HepG2 (cell line): ENCODE data around the gene HLF. TPM values are rescaled to one million over a fixed set of nuclear protein-coding genes. Genes with fewer than 3 reads are reported as not detected.

Source experiments
- KDM1A ChIP-seq: IDR thresholded peaks from 2 replicates; pipeline ENCODE4 v1.6.1; 2016; ENCODE audit warnings: missing compliant biosample characterization
- KDM6A ChIP-seq: IDR thresholded peaks from 2 replicates; pipeline ENCODE4 v1.6.1; 2016; ENCODE audit warnings: low read depth
- NFIB ChIP-seq: sonication (generic); formaldehyde crosslinking; IDR thresholded peaks from 2 replicates; pipeline ENCODE4 v1.9.0; 2021; ENCODE audit warnings: missing genetic modification reagents, mild to moderate bottlenecking, borderline replicate concordance
- POLR2G ChIP-seq: fragments of 200-400 bp; formaldehyde crosslinking; IDR thresholded peaks from 2 replicates; pipeline ENCODE4 v1.6.1; 2018; ENCODE audit warnings: mild to moderate bottlenecking, low read depth, low read length, moderate library complexity
- RBM39 ChIP-seq: fragments of 200-400 bp; formaldehyde crosslinking; IDR thresholded peaks from one replicate; pipeline ENCODE4 v1.6.1; 2018; ENCODE audit warnings: antibody characterized with exemption, mild to moderate bottlenecking, low read depth, low read length; ENCODE audit not compliant: poor library complexity, severe bottlenecking
- SOX13 ChIP-seq, 3 experiments: fragments of 450-650 bp in 1 of 3; sonication (generic) in 1 of 3; formaldehyde crosslinking in 1 of 3; IDR thresholded peaks in 2 of 3; conservative IDR thresholded peaks in 1 of 3; 2 replicates each; pipeline versions ENCODE4 v1.5.0 to v1.6.1; 2016 to 2020; ENCODE audit warnings: antibody characterized with exemption in 1 of 3, mild to moderate bottlenecking in 1 of 3, missing compliant biosample characterization in 1 of 3, missing genetic modification reagents in 1 of 3, moderate library complexity in 1 of 3
- TSC22D2 ChIP-seq: sonication (generic); formaldehyde crosslinking; IDR thresholded peaks from 2 replicates; pipeline ENCODE4 v1.5.1; 2020; ENCODE audit warnings: missing genetic modification reagents, mild to moderate bottlenecking, borderline replicate concordance
- ZNF282 ChIP-seq: fragments of 450-650 bp; IDR thresholded peaks from 2 replicates; pipeline ENCODE4 v1.6.1; 2018; ENCODE audit not compliant: partially characterized antibody
- ZNF329 ChIP-seq: sonication (generic); formaldehyde crosslinking; IDR thresholded peaks from 2 replicates; pipeline ENCODE4 v1.9.0; 2021; ENCODE audit warnings: low read depth, mild to moderate bottlenecking, missing genetic modification reagents
- ZNF331 ChIP-seq: sonication (generic); formaldehyde crosslinking; IDR thresholded peaks from 2 replicates; pipeline ENCODE4 v1.4.0; 2020; ENCODE audit warnings: missing genetic modification reagents
- ZNF34 ChIP-seq: sonication (generic); formaldehyde crosslinking; IDR thresholded peaks from 2 replicates; pipeline ENCODE4 v1.4.0; 2020; ENCODE audit warnings: mild to moderate bottlenecking, missing genetic modification reagents, borderline replicate concordance
- ZNF510 ChIP-seq: sonication (generic); formaldehyde crosslinking; IDR thresholded peaks from 2 replicates; pipeline ENCODE4 v1.4.0; 2020; ENCODE audit warnings: low read depth, mild to moderate bottlenecking, missing genetic modification reagents
- ZNF615 ChIP-seq: sonication (generic); formaldehyde crosslinking; IDR thresholded peaks from 2 replicates; pipeline ENCODE4 v1.5.0; 2020; ENCODE audit warnings: mild to moderate bottlenecking, missing genetic modification reagents, borderline replicate concordance
- ZNF629 ChIP-seq: sonication (generic); formaldehyde crosslinking; conservative IDR thresholded peaks from 2 replicates; pipeline ENCODE4 v1.5.0; 2020; ENCODE audit warnings: missing genetic modification reagents
- polyA plus RNA-seq, 8 experiments: library from polyadenylated mRNA; depleted of rRNA in 3 of 8; stranded (reverse) in 7 of 8; unstranded in 1 of 8; fragments of >200 nt; fragmentation: Illumina TruSeq in 4 of 8; extraction: Trizol in 4 of 8; gene quantifications; 2 replicates each; pipeline versions ENCODE4 v1.2.1 to v1.2.3, GENCODE V29; 2011 to 2016; ENCODE audit warnings: low read depth in 4 of 8, missing spikeins in 1 of 8, mixed read lengths in 1 of 8; ENCODE audit not compliant: insufficient read depth in 1 of 8
- total RNA-seq, 5 experiments: library from RNA; depleted of rRNA; stranded (reverse); fragments of >200 nt; fragmentation: Illumina TruSeq; extraction: Trizol; gene quantifications; 2 replicates each; pipeline ENCODE4 v1.2.3, GENCODE V29; 2016; ENCODE audit warnings: low read depth in 1 of 5
- TF ChIP-seq, protein P1 (sequence below): IDR thresholded peaks from 2 replicates; pipeline ENCODE4 v1.6.1; 2012; ENCODE audit warnings: low read depth, low read length, improper control_type of control experiment
- TF ChIP-seq, protein P2 (sequence below), 2 experiments: IDR thresholded peaks; 2 replicates each; pipeline ENCODE4 v1.6.1; 2011 to 2012; ENCODE audit warnings: low read length in 2 of 2, borderline replicate concordance in 1 of 2, low read depth in 1 of 2, mild to moderate bottlenecking in 1 of 2, moderate library complexity in 1 of 2
- TF ChIP-seq, protein P3 (sequence below): sonication (generic); formaldehyde crosslinking; IDR thresholded peaks from 2 replicates; pipeline ENCODE4 v1.4.0; 2020; ENCODE audit warnings: missing genetic modification reagents; ENCODE audit errors: not compliant biosample characterization
- TF ChIP-seq, protein P4 (sequence below): sonication (generic); formaldehyde crosslinking; IDR thresholded peaks from 2 replicates; pipeline ENCODE4 v1.4.0; 2020; ENCODE audit warnings: missing genetic modification reagents, mild to moderate bottlenecking, borderline replicate concordance
- TF ChIP-seq, protein P5 (sequence below): sonication (generic); formaldehyde crosslinking; IDR thresholded peaks from 2 replicates; pipeline ENCODE4 v1.8.0; 2022; ENCODE audit warnings: missing genetic modification reagents, mild to moderate bottlenecking, borderline replicate concordance

HLF gene
- total and polyA plus RNA-seq, 2 of the 13 experiments (the other 11 are each of a cell fraction or from before 2014, with no cell fraction given): 202 to 346 TPM

DNA sequence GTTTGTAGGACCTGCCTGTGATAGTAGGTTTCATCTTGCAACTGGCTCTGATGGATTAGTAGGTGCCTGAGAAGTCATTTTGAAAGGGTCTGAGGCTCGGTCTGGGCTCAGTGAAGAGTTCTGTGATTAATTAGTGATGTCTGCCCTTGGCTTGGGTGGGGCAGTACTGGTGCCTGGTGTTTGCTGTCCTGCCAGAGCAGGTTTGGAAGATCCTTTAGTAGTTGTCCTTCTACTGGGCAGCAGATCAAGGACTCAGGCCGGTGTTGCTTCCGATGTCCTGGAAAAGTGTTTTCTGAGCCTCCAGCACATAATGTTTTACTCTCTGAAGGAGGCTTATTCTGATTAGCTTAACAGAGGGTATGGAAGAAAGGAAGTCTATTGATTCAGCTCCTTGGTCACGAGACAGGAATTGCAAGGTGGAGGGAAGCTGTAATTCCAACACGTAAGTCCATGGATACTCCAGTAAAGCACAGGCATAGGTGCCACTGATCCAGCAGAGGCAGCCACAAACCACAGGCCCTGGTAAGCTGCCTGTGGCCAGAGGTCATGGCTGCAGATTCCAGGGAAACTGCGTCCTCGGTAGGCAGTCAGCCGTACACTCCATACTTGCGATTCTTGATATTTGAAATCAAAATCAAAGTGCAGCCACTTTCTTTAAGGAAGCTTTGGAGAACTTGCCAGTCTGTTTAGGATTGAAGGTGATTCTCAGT is 18.7 kb downstream of the HLF start (continued):
- TF ChIP-seq, protein P1, sequence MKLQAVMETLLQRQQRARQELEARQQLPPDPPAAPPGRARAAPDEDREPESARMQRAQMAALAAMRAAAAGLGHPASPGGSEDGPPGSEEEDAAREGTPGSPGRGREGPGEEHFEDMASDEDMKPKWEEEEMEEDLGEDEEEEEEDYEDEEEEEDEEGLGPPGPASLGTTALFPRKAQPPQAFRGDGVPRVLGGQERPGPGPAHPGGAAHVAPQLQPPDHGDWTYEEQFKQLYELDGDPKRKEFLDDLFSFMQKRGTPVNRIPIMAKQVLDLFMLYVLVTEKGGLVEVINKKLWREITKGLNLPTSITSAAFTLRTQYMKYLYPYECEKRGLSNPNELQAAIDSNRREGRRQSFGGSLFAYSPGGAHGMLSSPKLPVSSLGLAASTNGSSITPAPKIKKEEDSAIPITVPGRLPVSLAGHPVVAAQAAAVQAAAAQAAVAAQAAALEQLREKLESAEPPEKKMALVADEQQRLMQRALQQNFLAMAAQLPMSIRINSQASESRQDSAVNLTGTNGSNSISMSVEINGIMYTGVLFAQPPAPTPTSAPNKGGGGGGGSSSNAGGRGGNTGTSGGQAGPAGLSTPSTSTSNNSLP: no peak; the same call in 1 of the 2 replicates
- TF ChIP-seq ZNF329 (no peak), KDM6A (CRISPR knock-in tag) (no peak), SOX13 (IDR thresholded peaks at IDR 0.05) (no peak), SOX13 (CRISPR knock-in tag; conservative IDR thresholded peaks at IDR 0.05 in 1 of 2, IDR thresholded peaks at IDR 0.05 in 1 of 2) (peak in 1 of 2 experiments; percentile 27; a peak in 1 of 4 replicates), POLR2G (peak; percentile 60; the same call in 1 of the 2 replicates), ZNF34 (CRISPR knock-in tag) (no peak), ZNF331 (0 out of 2 replicates have a peak, but pooled peaks have one; percentile 7), ZNF282 (no peak), NFIB (CRISPR knock-in tag) (no peak), ZNF510 (CRISPR knock-in tag) (no peak), TSC22D2 (0 out of 2 replicates have a peak, but pooled peaks have one; percentile 36), ZNF629 (CRISPR knock-in tag) (no peak), RBM39 (no peak), ZNF615 (CRISPR knock-in tag) (no peak), KDM1A (CRISPR knock-in tag) (no peak)
- TF ChIP-seq, protein P2, sequence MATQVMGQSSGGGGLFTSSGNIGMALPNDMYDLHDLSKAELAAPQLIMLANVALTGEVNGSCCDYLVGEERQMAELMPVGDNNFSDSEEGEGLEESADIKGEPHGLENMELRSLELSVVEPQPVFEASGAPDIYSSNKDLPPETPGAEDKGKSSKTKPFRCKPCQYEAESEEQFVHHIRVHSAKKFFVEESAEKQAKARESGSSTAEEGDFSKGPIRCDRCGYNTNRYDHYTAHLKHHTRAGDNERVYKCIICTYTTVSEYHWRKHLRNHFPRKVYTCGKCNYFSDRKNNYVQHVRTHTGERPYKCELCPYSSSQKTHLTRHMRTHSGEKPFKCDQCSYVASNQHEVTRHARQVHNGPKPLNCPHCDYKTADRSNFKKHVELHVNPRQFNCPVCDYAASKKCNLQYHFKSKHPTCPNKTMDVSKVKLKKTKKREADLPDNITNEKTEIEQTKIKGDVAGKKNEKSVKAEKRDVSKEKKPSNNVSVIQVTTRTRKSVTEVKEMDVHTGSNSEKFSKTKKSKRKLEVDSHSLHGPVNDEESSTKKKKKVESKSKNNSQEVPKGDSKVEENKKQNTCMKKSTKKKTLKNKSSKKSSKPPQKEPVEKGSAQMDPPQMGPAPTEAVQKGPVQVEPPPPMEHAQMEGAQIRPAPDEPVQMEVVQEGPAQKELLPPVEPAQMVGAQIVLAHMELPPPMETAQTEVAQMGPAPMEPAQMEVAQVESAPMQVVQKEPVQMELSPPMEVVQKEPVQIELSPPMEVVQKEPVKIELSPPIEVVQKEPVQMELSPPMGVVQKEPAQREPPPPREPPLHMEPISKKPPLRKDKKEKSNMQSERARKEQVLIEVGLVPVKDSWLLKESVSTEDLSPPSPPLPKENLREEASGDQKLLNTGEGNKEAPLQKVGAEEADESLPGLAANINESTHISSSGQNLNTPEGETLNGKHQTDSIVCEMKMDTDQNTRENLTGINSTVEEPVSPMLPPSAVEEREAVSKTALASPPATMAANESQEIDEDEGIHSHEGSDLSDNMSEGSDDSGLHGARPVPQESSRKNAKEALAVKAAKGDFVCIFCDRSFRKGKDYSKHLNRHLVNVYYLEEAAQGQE (IDR thresholded peaks at IDR 0.05; ENCODE audit: borderline replicate concordance in 1 of 2, low read depth in 1 of 2, low read length in 2 of 2): 0 out of 4 replicates have a peak, but pooled peaks of 1 of the 2 experiments have one; percentile 5
- TF ChIP-seq, protein P3, sequence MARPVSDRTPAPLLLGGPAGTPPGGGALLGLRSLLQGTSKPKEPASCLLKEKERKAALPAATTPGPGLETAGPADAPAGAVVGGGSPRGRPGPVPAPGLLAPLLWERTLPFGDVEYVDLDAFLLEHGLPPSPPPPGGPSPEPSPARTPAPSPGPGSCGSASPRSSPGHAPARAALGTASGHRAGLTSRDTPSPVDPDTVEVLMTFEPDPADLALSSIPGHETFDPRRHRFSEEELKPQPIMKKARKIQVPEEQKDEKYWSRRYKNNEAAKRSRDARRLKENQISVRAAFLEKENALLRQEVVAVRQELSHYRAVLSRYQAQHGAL: no peak
- TF ChIP-seq, protein P4, sequence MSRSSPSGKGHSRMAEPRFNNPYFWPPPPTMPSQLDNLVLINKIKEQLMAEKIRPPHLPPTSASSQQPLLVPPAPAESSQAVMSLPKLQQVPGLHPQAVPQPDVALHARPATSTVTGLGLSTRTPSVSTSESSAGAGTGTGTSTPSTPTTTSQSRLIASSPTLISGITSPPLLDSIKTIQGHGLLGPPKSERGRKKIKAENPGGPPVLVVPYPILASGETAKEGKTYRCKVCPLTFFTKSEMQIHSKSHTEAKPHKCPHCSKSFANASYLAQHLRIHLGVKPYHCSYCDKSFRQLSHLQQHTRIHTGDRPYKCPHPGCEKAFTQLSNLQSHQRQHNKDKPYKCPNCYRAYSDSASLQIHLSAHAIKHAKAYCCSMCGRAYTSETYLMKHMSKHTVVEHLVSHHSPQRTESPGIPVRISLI (CRISPR knock-in tag): no peak
- TF ChIP-seq, protein P5, sequence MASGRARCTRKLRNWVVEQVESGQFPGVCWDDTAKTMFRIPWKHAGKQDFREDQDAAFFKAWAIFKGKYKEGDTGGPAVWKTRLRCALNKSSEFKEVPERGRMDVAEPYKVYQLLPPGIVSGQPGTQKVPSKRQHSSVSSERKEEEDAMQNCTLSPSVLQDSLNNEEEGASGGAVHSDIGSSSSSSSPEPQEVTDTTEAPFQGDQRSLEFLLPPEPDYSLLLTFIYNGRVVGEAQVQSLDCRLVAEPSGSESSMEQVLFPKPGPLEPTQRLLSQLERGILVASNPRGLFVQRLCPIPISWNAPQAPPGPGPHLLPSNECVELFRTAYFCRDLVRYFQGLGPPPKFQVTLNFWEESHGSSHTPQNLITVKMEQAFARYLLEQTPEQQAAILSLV (CRISPR knock-in tag): peak; percentile 58; the same call in 1 of the 2 replicates
